GM12891 (cell line): ENCODE results near the gene FLT4.

Experiments used
- PAX5 ChIP-seq: IDR thresholded peaks from 2 replicates; pipeline ENCODE4 v1.6.1; 2011; ENCODE audit warnings: low read length, moderate library complexity, mild to moderate bottlenecking; ENCODE audit not compliant: insufficient read depth, severe bottlenecking
- POLR2A ChIP-seq: IDR thresholded peaks from 2 replicates; pipeline ENCODE4 v1.6.1; 2011; ENCODE audit warnings: low read depth, low read length, control low read depth
- POLR2AphosphoS5 ChIP-seq: IDR thresholded peaks from 2 replicates; pipeline ENCODE4 v1.6.1; 2011; ENCODE audit warnings: low read depth, low read length, control low read depth
- POU2F2 ChIP-seq: IDR thresholded peaks from 2 replicates; pipeline ENCODE4 v1.6.1; 2011; ENCODE audit warnings: low read depth, mild to moderate bottlenecking, control low read depth, low read length, moderate library complexity
- SPI1 ChIP-seq: IDR thresholded peaks from 2 replicates; pipeline ENCODE4 v1.6.1; 2011; ENCODE audit warnings: low read depth, low read length, control low read depth
- TAF1 ChIP-seq: IDR thresholded peaks from 2 replicates; pipeline ENCODE4 v1.6.1; 2011; ENCODE audit warnings: low read depth, low read length, control low read depth

DNA sequence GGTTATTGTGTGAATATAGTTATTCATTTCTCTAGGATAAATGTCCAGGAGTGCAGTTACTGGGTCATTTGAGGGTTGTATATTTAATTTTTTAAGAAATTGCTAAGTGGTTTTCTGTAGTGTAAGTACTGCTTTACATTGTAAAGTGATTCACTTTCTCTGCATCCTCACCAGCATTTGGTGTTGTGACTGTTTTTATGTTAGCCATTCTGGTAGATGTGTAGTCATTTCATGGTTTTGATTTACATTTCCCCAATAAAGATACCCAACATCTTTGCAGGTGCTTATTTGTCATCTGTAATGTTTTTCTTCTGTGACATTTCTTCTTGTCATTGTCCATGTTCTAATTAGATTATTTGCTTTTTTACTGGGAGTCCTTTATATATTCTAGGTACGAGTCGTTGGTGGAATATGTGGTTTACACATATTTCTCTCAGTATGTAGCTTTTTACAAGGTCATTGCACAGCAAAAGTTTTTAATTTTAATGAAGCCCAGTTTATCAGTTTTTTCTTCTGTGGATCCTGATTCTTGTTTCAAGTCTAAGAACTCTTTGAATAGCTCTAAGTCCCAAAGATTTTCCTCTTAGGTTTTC lies 92.1 kb downstream of the FLT4 start:
- TF ChIP-seq PAX5: no peak
- no peak for TF ChIP-seq POLR2A
- no peak for TF ChIP-seq POLR2AphosphoS5
- TF ChIP-seq TAF1: no peak
- no peak for TF ChIP-seq SPI1
- TF ChIP-seq POU2F2: no peak
